AG04449 (cell line): ENCODE measurements around the gene LOC101059915.

ENCODE experiments used
- CTCF ChIA-PET: fragments of 350-600 bp; formaldehyde crosslinking; extraction: SDS; loops from one replicate; lab custom pipeline; 2021; ENCODE audit warnings: antibody characterized with exemption; lab: Yijun Ruan, JAX
- POLR2A ChIA-PET: fragments of 400-600, 350-600 bp; formaldehyde crosslinking; extraction: SDS; loops from one replicate; lab custom pipeline; 2020; ENCODE audit warnings: antibody characterized with exemption, inconsistent platforms; lab: Yijun Ruan, JAX
- DNase-seq: peaks from one replicate; pipeline ENCODE4 v3.0.0-alpha.2; 2010; ENCODE audit warnings: low read depth, low spot score
- H3K4me3 ChIP-seq: 2 replicates; pipeline ENCODE4 v1.5.1; 2011; ENCODE audit warnings: low read depth, mild to moderate bottlenecking, control low read depth, low read length
- CTCF ChIP-seq: IDR thresholded peaks from one replicate; pipeline ENCODE4 v1.5.1; 2011; ENCODE audit warnings: mild to moderate bottlenecking, moderate library complexity, low read length, control low read depth, inconsistent platforms; ENCODE audit not compliant: insufficient read depth; ENCODE audit errors: missing control alignments

The LOC101059915 gene

GRCh38 chrX:71667328-71668247 lies at the start of gene LOC101059915:
Gene LOC101059915, plus strand, starts transcription at chrX:71667546.
- POLR2A ChIA-PET: no interaction called here

GRCh38 chrX:71617742-71618141 lies 49.6 kb upstream of the LOC101059915 start:
- no peak for TF ChIP-seq CTCF
- H3K4me3 ChIP-seq: no peak overlapping the region
- ChIA-PET CTCF (no interaction called here), POLR2A (interaction anchor here (0.6 kb wide), 1 partner anchor 352 kb away, joined by 3 read pairs; no protein-coding TSS in a partner anchor)
- DNase-seq: no peak

More at GRCh38 chrX:71667328-71668247, at the start of gene LOC101059915:
- CTCF ChIA-PET: interaction anchor here (0.8 kb wide), 1 partner anchor 10 kb away, joined by 3 read pairs; no protein-coding TSS in a partner anchor
- H3K4me3 ChIP-seq: no peak within 1 kb of the TSS
- DNase-seq: no peak
- no peak for TF ChIP-seq CTCF

- no peak within 1 kb of the TSS for H3K4me3 ChIP-seq
- ChIA-PET POLR2A (no interaction called here), CTCF (no interaction called here)
- DNase-seq: no peak
- TF ChIP-seq CTCF: no peak
Observed at GRCh38 chrX:71618303-71618721, 49.0 kb upstream of the LOC101059915 start, which contains the start of gene CXCR3. Gene CXCR3, minus strand, starts transcription at chrX:71618511. Its CDS starts 62 bp downstream, at chrX:71618449.

GRCh38 chrX:71618787-71619186 lies 48.6 kb upstream of the LOC101059915 start:
- CTCF ChIA-PET: no interaction called here
- POLR2A ChIA-PET: no interaction called here
- no peak overlapping the region for H3K4me3 ChIP-seq

GRCh38 chrX:71619193-71619592 lies 48.2 kb upstream of the LOC101059915 start:
- H3K4me3 ChIP-seq: no peak overlapping the region
- POLR2A ChIA-PET: no interaction called here
- no peak for DNase-seq
- TF ChIP-seq CTCF: no peak
- CTCF ChIA-PET: no interaction called here

More at GRCh38 chrX:71618787-71619186, 48.6 kb upstream of the LOC101059915 start:
- no peak for TF ChIP-seq CTCF
- no peak for DNase-seq

- no peak for TF ChIP-seq CTCF
- ChIA-PET POLR2A (no interaction called here), CTCF (no interaction called here)
- no peak overlapping the region for H3K4me3 ChIP-seq
- DNase-seq: no peak
Observed at GRCh38 chrX:71619986-71620385, 47.4 kb upstream of the LOC101059915 start.
